B cell (primary cell): Measurements from ENCODE around the gene BRPF3. TPM values are rescaled to one million over a fixed set of nuclear protein-coding genes. Genes with fewer than 3 reads are reported as not detected.

Experiments
- ATAC-seq: fragments of 200-7000 bp; cut with Tn5 transposase; one replicate; pipeline ENCODE4 v1.10.0; 2021; ENCODE audit warnings: low read depth, mild to moderate bottlenecking, moderate number of reproducible peaks, moderate library complexity
- CTCF ChIA-PET: fragments of 350-600 bp; sonication (Branson Sonifier 250); formaldehyde crosslinking; loops from one replicate; lab custom pipeline; 2021; ENCODE audit warnings: antibody characterized with exemption, inconsistent platforms; lab: Charles Lee
- POLR2A ChIA-PET: fragments of 350-600 bp; sonication (Branson Sonifier 250); formaldehyde crosslinking; loops from one replicate; lab custom pipeline; 2021; ENCODE audit warnings: antibody characterized with exemption; lab: Charles Lee
- DNase-seq: peaks from one replicate; pipeline ENCODE4 v3.0.0; 2013
- H2AFZ ChIP-seq: 2 replicates; pipeline ENCODE4 v1.6.1; 2012; ENCODE audit warnings: mild to moderate bottlenecking, low read depth, low read length; ENCODE audit not compliant: insufficient read depth, poor library complexity, severe bottlenecking
- H3K27ac ChIP-seq, 2 donors: 1 replicate in 1 of 2; 2 replicates in 1 of 2; pipeline ENCODE4 v1.5.1; 2012 to 2013; ENCODE audit warnings: low read length in 2 of 2, mild to moderate bottlenecking in 2 of 2, moderate library complexity in 1 of 2
- H3K27me3 ChIP-seq, 4 experiments: fragments of 200-600 bp in 1 of 4; sonication (generic) in 1 of 4; replicated peaks in 1 of 4; 1 replicate in 2 of 4; 2 replicates in 2 of 4; pipeline versions ENCODE4 v1.6.1 to v1.7.0; 2013 to 2016; ENCODE audit warnings: low read length in 3 of 4, mild to moderate bottlenecking in 2 of 4, mixed read lengths in 1 of 4, moderate library complexity in 1 of 4; ENCODE audit not compliant: insufficient read depth in 4 of 4, control insufficient read depth in 3 of 4; ENCODE audit errors: control extremely low read depth in 1 of 4
- H3K36me3 ChIP-seq, 2 experiments: replicated peaks in 1 of 2; 1 replicate in 1 of 2; 2 replicates in 1 of 2; pipeline versions ENCODE4 v1.6.1 to v1.7.1; 2013; ENCODE audit warnings: low read length in 1 of 2; ENCODE audit not compliant: insufficient read depth in 2 of 2, control insufficient read depth in 1 of 2; ENCODE audit errors: control extremely low read depth in 1 of 2, extremely low read depth in 1 of 2
- H3K4me1 ChIP-seq, 2 donors: fragments of 200-600 bp in 1 of 2; sonication (generic) in 1 of 2; 1 replicate in 1 of 2; 2 replicates in 1 of 2; pipeline versions ENCODE4 v1.5.1 to v1.6.1; 2013 to 2017; ENCODE audit warnings: low read length in 2 of 2; ENCODE audit not compliant: control insufficient read depth in 2 of 2, insufficient read depth in 2 of 2
- H3K4me2 ChIP-seq: replicated peaks from 2 replicates; pipeline ENCODE3; 2012; ENCODE audit warnings: mild to moderate bottlenecking, low read depth, low read length; ENCODE audit not compliant: poor library complexity, severe bottlenecking
- H3K4me3 ChIP-seq, 5 experiments: fragments of 200-600 bp in 1 of 5; sonication (generic) in 1 of 5; 1 replicate in 3 of 5; 2 replicates in 2 of 5; pipeline versions ENCODE4 v1.5.1 to v1.7.0; 2011 to 2016; ENCODE audit warnings: low read length in 4 of 5, mild to moderate bottlenecking in 4 of 5, low read depth in 2 of 5, control low read depth in 1 of 5, moderate library complexity in 1 of 5; ENCODE audit not compliant: insufficient read depth in 1 of 5; ENCODE audit errors: control extremely low read depth in 1 of 5, extremely low read depth in 1 of 5
- H3K79me2 ChIP-seq: fragments of 200-600 bp; sonication (generic); one replicate; pipeline ENCODE4 v1.6.0; 2016; ENCODE audit warnings: low read length; ENCODE audit not compliant: control insufficient read depth, insufficient read depth
- H3K9ac ChIP-seq: fragments of 200-600 bp; sonication (generic); 2 replicates; pipeline ENCODE4 v1.6.1; 2017; ENCODE audit warnings: mild to moderate bottlenecking, low read length, moderate library complexity
- H3K9me3 ChIP-seq, 3 donors: one replicate each; pipeline versions ENCODE4 v1.6.1 to v1.7.1; 2013; ENCODE audit warnings: low read length in 2 of 3; ENCODE audit not compliant: control insufficient read depth in 2 of 3, insufficient read depth in 1 of 3; ENCODE audit errors: control extremely low read depth in 1 of 3
- H4K20me1 ChIP-seq: 2 replicates; pipeline ENCODE4 v1.6.0; 2012; ENCODE audit warnings: mild to moderate bottlenecking, low read length; ENCODE audit not compliant: insufficient read depth, control insufficient read depth, poor library complexity, severe bottlenecking
- H3K27ac Mint-ChIP-seq: one replicate; pipeline ENCODE4 v1.8.0; 2021; ENCODE audit warnings: mixed read lengths
- H3K27me3 Mint-ChIP-seq: one replicate; pipeline ENCODE4 v1.8.0; 2021; ENCODE audit warnings: mixed read lengths
- H3K4me1 Mint-ChIP-seq: one replicate; pipeline ENCODE4 v1.8.0; 2021; ENCODE audit warnings: mixed read lengths
- H3K4me3 Mint-ChIP-seq: one replicate; pipeline ENCODE4 v1.8.0; 2021; ENCODE audit warnings: mixed read lengths
- H3K9me3 Mint-ChIP-seq: one replicate; pipeline ENCODE4 v1.8.0; 2022; ENCODE audit warnings: mixed read lengths; ENCODE audit not compliant: insufficient read depth
- EZH2 ChIP-seq: IDR thresholded peaks from 2 replicates; pipeline ENCODE4 v1.6.1; 2012; ENCODE audit warnings: borderline replicate concordance, low read depth, mild to moderate bottlenecking, moderate library complexity, low read length; ENCODE audit not compliant: insufficient read depth, poor library complexity, severe bottlenecking
- WGBS: methylation state at CpG from one replicate; pipeline ENCODE4 v1.1.5; 2013; ENCODE audit warnings: missing lambda C conversion rate; ENCODE audit not compliant: insufficient coverage; 5-methylcytosine and 5-hydroxymethylcytosine counted together
- intact Hi-C: fragments of 100-400 bp; cut with micrococcal nuclease; formaldehyde crosslinking; loops from one replicate; pipeline ENCODE4 v1.10.0; 2022
- polyA plus RNA-seq: library from polyadenylated mRNA; depleted of rRNA; stranded (reverse); fragments of >200 nt; gene quantifications from 2 replicates; pipeline ENCODE4 v1.2.3, GENCODE V29; 2012
- total RNA-seq, 2 donors: library from RNA; stranded (reverse); fragments of 120-200 nt in 1 of 2; gene quantifications; 1 replicate in 1 of 2; 2 replicates in 1 of 2; pipeline versions ENCODE4 v1.2.3 to v1.2.4, GENCODE V29; 2013 to 2022
- TF ChIP-seq, protein P1 (sequence below): fragments of 200-600 bp; IDR thresholded peaks from one replicate; pipeline ENCODE4 v1.8.0; 2022; ENCODE audit warnings: antibody characterized with exemption, mild to moderate bottlenecking

The BRPF3 gene
- total and polyA plus RNA-seq, 2 donors (not counting 1 experiment from before 2014, with no cell fraction given) = 17.1 to 29.4 TPM

- H3K27ac ChIP-seq = no peak overlapping the region
- ChIA-PET CTCF (no interaction called here), POLR2A (no interaction called here)
- 98% methylated on average over 21 of the region's 22 CpGs for WGBS
- no peak for TF ChIP-seq EZH2
- TF ChIP-seq, protein P1, sequence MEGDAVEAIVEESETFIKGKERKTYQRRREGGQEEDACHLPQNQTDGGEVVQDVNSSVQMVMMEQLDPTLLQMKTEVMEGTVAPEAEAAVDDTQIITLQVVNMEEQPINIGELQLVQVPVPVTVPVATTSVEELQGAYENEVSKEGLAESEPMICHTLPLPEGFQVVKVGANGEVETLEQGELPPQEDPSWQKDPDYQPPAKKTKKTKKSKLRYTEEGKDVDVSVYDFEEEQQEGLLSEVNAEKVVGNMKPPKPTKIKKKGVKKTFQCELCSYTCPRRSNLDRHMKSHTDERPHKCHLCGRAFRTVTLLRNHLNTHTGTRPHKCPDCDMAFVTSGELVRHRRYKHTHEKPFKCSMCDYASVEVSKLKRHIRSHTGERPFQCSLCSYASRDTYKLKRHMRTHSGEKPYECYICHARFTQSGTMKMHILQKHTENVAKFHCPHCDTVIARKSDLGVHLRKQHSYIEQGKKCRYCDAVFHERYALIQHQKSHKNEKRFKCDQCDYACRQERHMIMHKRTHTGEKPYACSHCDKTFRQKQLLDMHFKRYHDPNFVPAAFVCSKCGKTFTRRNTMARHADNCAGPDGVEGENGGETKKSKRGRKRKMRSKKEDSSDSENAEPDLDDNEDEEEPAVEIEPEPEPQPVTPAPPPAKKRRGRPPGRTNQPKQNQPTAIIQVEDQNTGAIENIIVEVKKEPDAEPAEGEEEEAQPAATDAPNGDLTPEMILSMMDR = no peak
- H3K9ac ChIP-seq = no peak overlapping the region
- peaks cover 5 to 14% of the 10 kb centered on the region in 2 donors for H3K4me1 ChIP-seq
- H3K36me3 ChIP-seq = no peaks in the 10 kb centered on the region
- no peaks in the 10 kb centered on the region for H3K79me2 ChIP-seq
- H3K4me2 ChIP-seq = no peak overlapping the region
- Mint-ChIP-seq H3K4me3 (no peak overlapping the region), H3K27ac (no peak overlapping the region), H3K4me1 (peaks cover 14% of the 10 kb centered on the region), H3K9me3 (peaks cover under 1% of the 10 kb centered on the region), H3K27me3 (peaks cover 3% of the 10 kb centered on the region)
- no peaks in the 10 kb centered on the region for H3K9me3 ChIP-seq
- no peaks in the 10 kb centered on the region for H4K20me1 ChIP-seq
- no peak overlapping the region for H3K4me3 ChIP-seq
- DNase-seq = no peak
- no peaks in the 10 kb centered on the region for H3K27me3 ChIP-seq
- intact Hi-C loops = no loop called here
- H2AFZ ChIP-seq = no peak overlapping the region
- ATAC-seq = no peak
Measured at GRCh38 chr6:36246506-36247268, 50.1 kb downstream of the BRPF3 start.

- ChIA-PET CTCF (no interaction called here), POLR2A (no interaction called here)
- Mint-ChIP-seq H3K4me1 (peaks cover 8% of the 10 kb centered on the region), H3K4me3 (no peak overlapping the region), H3K27ac (no peak overlapping the region), H3K9me3 (no peaks in the 10 kb centered on the region), H3K27me3 (peaks cover 8% of the 10 kb centered on the region)
- Histone ChIP-seq H2AFZ (no peak overlapping the region), H3K79me2 (no peaks in the 10 kb centered on the region), H3K27ac (no peak overlapping the region), H3K9me3 (no peaks in the 10 kb centered on the region), H3K9ac (no peak overlapping the region), H3K36me3 (no peaks in the 10 kb centered on the region), H3K27me3 (no peaks in the 10 kb centered on the region), H4K20me1 (no peaks in the 10 kb centered on the region), H3K4me3 (no peak overlapping the region), H3K4me2 (no peak overlapping the region), H3K4me1 (peaks cover 0 to 7% of the 10 kb centered on the region in 2 donors)
- ATAC-seq (no peak), DNase-seq (no peak)
- TF ChIP-seq, protein P1 = no peak
- TF ChIP-seq EZH2 = no peak
- 97% methylated on average over 3 of the region's 6 CpGs for WGBS
- intact Hi-C loops = no loop called here
Measured at GRCh38 chr6:36247693-36248092, 51.1 kb downstream of the BRPF3 start.
